Spinal cord (tissue), 10 donors: Measurements from ENCODE around the gene SLC8A3. TPM values are rescaled to one million over a fixed set of nuclear protein-coding genes. Genes with fewer than 3 reads are reported as not detected.

Experiments used
- DNase-seq, 6 donors: peaks; one replicate each; pipeline versions ENCODE4 v3.0.0 to v3.0.0-alpha.2; 2013 to 2015; ENCODE audit warnings: low spot score in 6 of 6, low read depth in 4 of 6
- H3K27ac ChIP-seq: one replicate; pipeline ENCODE4 v1.5.1; 2013; ENCODE audit warnings: low read depth, low read length, control low read depth
- H3K27me3 ChIP-seq: one replicate; pipeline ENCODE4 v1.6.1; 2013; ENCODE audit warnings: low read length; ENCODE audit not compliant: control insufficient read depth, insufficient read depth
- H3K36me3 ChIP-seq: one replicate; pipeline ENCODE4 v1.6.1; 2013; ENCODE audit warnings: low read length; ENCODE audit not compliant: control insufficient read depth, insufficient read depth
- H3K4me1 ChIP-seq: one replicate; pipeline ENCODE4 v1.6.1; 2013; ENCODE audit warnings: low read length; ENCODE audit not compliant: control insufficient read depth, insufficient read depth
- H3K4me3 ChIP-seq: one replicate; pipeline ENCODE4 v1.5.1; 2013; ENCODE audit warnings: low read depth, low read length, control low read depth
- H3K9me3 ChIP-seq: one replicate; pipeline ENCODE4 v1.6.1; 2013; ENCODE audit warnings: low read length; ENCODE audit not compliant: control insufficient read depth, insufficient read depth
- WGBS: methylation state at CpG from one replicate; pipeline ENCODE4 v1.1.5; 2013; ENCODE audit warnings: missing lambda C conversion rate; ENCODE audit not compliant: insufficient coverage; 5-methylcytosine and 5-hydroxymethylcytosine counted together
- polyA plus RNA-seq, 2 donors: library from polyadenylated mRNA; unstranded; fragments of 120-200 nt; gene quantifications; one replicate each; pipeline ENCODE4 v1.2.1, GENCODE V29; 2013; ENCODE audit not compliant: insufficient read length in 2 of 2
- total RNA-seq, 2 donors: library from RNA; depleted of rRNA in 1 of 2; stranded (reverse); fragments of 120-200 nt in 1 of 2; fragments of >200 nt in 1 of 2; gene quantifications; one replicate each; pipeline versions ENCODE4 v1.2.3 to v1.2.4, GENCODE V29; 2013 to 2014
- donor health status: healthy.

Gene SLC8A3
- total and polyA plus RNA-seq, 4 donors = 11.1 to 39.9 (median 28.8) TPM

GRCh38 chr14:69999261-69999674 lies 189.5 kb downstream of the SLC8A3 start:
- DNase-seq = no peak
- no peak overlapping the region for H3K27ac ChIP-seq
- no peaks in the 10 kb centered on the region for H3K9me3 ChIP-seq
- H3K4me1 ChIP-seq = peaks cover 6% of the 10 kb centered on the region
- H3K27me3 ChIP-seq = no peaks in the 10 kb centered on the region
- WGBS = 27% methylated on average over 5 of the region's 10 CpGs
- H3K4me3 ChIP-seq = no peak overlapping the region
- H3K36me3 ChIP-seq = peaks cover 5% of the 10 kb centered on the region

- Histone ChIP-seq H3K4me3 (no peak overlapping the region), H3K36me3 (peaks cover 5% of the 10 kb centered on the region), H3K27me3 (no peaks in the 10 kb centered on the region), H3K4me1 (peaks cover 6% of the 10 kb centered on the region), H3K27ac (no peak overlapping the region), H3K9me3 (no peaks in the 10 kb centered on the region)
- no peak for DNase-seq
- WGBS = 86% methylated on average over 4 of the region's 5 CpGs
Measured at GRCh38 chr14:69997849-69998248, 190.9 kb downstream of the SLC8A3 start.

GRCh38 chr14:69996216-69996615 lies 192.5 kb downstream of the SLC8A3 start:
- no peaks in the 10 kb centered on the region for H3K9me3 ChIP-seq
- WGBS = no CpG with 5 or more reads among the region's 1 CpG
- no peaks in the 10 kb centered on the region for H3K27me3 ChIP-seq

More at GRCh38 chr14:69996216-69996615, 192.5 kb downstream of the SLC8A3 start:
- DNase-seq = no peak
- Histone ChIP-seq H3K4me1 (peaks cover 6% of the 10 kb centered on the region), H3K4me3 (no peak overlapping the region), H3K36me3 (peaks cover 5% of the 10 kb centered on the region), H3K27ac (no peak overlapping the region)

Other genes with a start within 250 kb of the SLC8A3 start
- 10 to 100 TPM; 58.6 to 63.0 TPM for gene COX16, start 170.7 kb upstream of the SLC8A3 start, total RNA-seq
- gene COX16, start 170.7 kb upstream of the SLC8A3 start, polyA plus RNA-seq = 10 to 100 TPM; 71.1 to 78.2 TPM
- gene SYNJ2BP, start 228.1 kb upstream of the SLC8A3 start, total RNA-seq = 10 to 100 TPM; 34.4 to 35.6 TPM
- 10 to 100 TPM; 19.2 to 25.4 TPM for gene SYNJ2BP, start 228.1 kb upstream of the SLC8A3 start, polyA plus RNA-seq